OCI-LY7 (cell line): ENCODE measurements around the gene B2M. TPM values are rescaled to one million over a fixed set of nuclear protein-coding genes. Genes with fewer than 3 reads are reported as not detected.

Experiments
- BruUV-seq: library from RNA; stranded (reverse); fragments of 400-500 nt; replicated peaks from 2 replicates; lab custom pipeline; 2021; lab: Mats Ljungman, UMichigan
- CTCF ChIA-PET: fragments of 300-600 bp; sonication (Branson Sonifier 250); formaldehyde crosslinking; loops from one replicate; lab custom pipeline; 2022; ENCODE audit warnings: antibody characterized with exemption; ENCODE audit not compliant: unreplicated experiment; lab: Charles Lee
- POLR2A ChIA-PET: fragments of 300-600 bp; sonication (Branson Sonifier 250); formaldehyde crosslinking; loops from one replicate; lab custom pipeline; 2022; ENCODE audit warnings: antibody characterized with exemption; lab: Charles Lee
- DNase-seq: peaks from one replicate; pipeline ENCODE4 v3.0.0-alpha.2; 2015; ENCODE audit warnings: low spot score
- H2AFZ ChIP-seq: fragments of 200-600 bp; sonication (generic), shearing (Covaris generic); 2 replicates; pipeline ENCODE4 v1.6.1; 2014; ENCODE audit warnings: mild to moderate bottlenecking, antibody characterized with exemption, low read length, moderate library complexity
- H3K27ac ChIP-seq: fragments of 200-600 bp; sonication (generic); 2 replicates; pipeline ENCODE4 v1.5.1; 2014; ENCODE audit warnings: mixed run types, low read depth, mild to moderate bottlenecking, moderate library complexity, low read length, inconsistent platforms; ENCODE audit not compliant: poor library complexity, severe bottlenecking
- H3K36me3 ChIP-seq: fragments of 200-600 bp; sonication (generic); 2 replicates; pipeline ENCODE4 v1.6.1; 2014; ENCODE audit warnings: mild to moderate bottlenecking, antibody characterized with exemption, low read length, moderate library complexity, mixed read lengths; ENCODE audit not compliant: insufficient read depth
- H3K4me1 ChIP-seq: fragments of 200-600 bp; sonication (generic); 2 replicates; pipeline ENCODE4 v1.5.1; 2014; ENCODE audit warnings: mild to moderate bottlenecking, low read length; ENCODE audit not compliant: insufficient read depth, poor library complexity, severe bottlenecking
- H3K4me2 ChIP-seq: fragments of 200-600 bp; sonication (generic); 2 replicates; pipeline ENCODE4 v1.6.1; 2014; ENCODE audit warnings: mild to moderate bottlenecking, low read length
- H3K4me3 ChIP-seq: fragments of 200-600 bp; sonication (generic); 2 replicates; pipeline ENCODE4 v1.5.1; 2014; ENCODE audit warnings: mild to moderate bottlenecking, low read depth, low read length; ENCODE audit not compliant: poor library complexity, severe bottlenecking
- H3K79me2 ChIP-seq: fragments of 200-600 bp; sonication (generic); 2 replicates; pipeline ENCODE4 v1.6.1; 2016; ENCODE audit warnings: low read depth, mild to moderate bottlenecking, low read length, moderate library complexity, mixed read lengths; ENCODE audit not compliant: insufficient read depth
- H3K9me2 ChIP-seq: fragments of 200-600 bp; sonication (generic); 2 replicates; pipeline ENCODE4 v1.6.1; 2016; ENCODE audit warnings: mild to moderate bottlenecking, low read length, mixed read lengths; ENCODE audit not compliant: insufficient read depth
- H3K9me3 ChIP-seq: fragments of 200-600 bp; sonication (generic); 2 replicates; pipeline ENCODE4 v1.6.1; 2014; ENCODE audit warnings: mild to moderate bottlenecking, mixed run types, low read length, mixed read lengths
- H4K20me1 ChIP-seq: fragments of 200-600 bp; sonication (generic); 2 replicates; pipeline ENCODE4 v1.6.1; 2014; ENCODE audit warnings: mild to moderate bottlenecking, antibody characterized with exemption, low read length, moderate library complexity, mixed read lengths; ENCODE audit not compliant: insufficient read depth
- EZH2phosphoT487 ChIP-seq: fragments of 200-600 bp; sonication (generic); IDR thresholded peaks from 2 replicates; pipeline ENCODE4 v1.6.1; 2018; ENCODE audit warnings: low read depth, borderline replicate concordance, mild to moderate bottlenecking, mixed run types, antibody characterized with exemption, low read length, moderate library complexity, mixed read lengths
- intact Hi-C: fragments of 100-400 bp; cut with micrococcal nuclease; formaldehyde crosslinking; loops from one replicate; pipeline ENCODE4 v1.10.0; 2022; ENCODE audit not compliant: unreplicated experiment
- total RNA-seq, 2 experiments: library from RNA; depleted of rRNA in 1 of 2; stranded (reverse); fragments of >200 nt in 1 of 2; shearing (Covaris generic) in 1 of 2; gene quantifications; 2 replicates each; pipeline ENCODE4 v1.2.3, GENCODE V29; 2014 to 2022
- TF ChIP-seq, protein P1 (sequence below): fragments of 200-600 bp; sonication (generic); conservative IDR thresholded peaks from 2 replicates; pipeline ENCODE4 v1.5.1; 2014; ENCODE audit warnings: mild to moderate bottlenecking, antibody characterized with exemption, low read length, moderate library complexity, mixed read lengths

Gene B2M
- total RNA-seq, 2 experiments from 2014 or later, result 1,161 to 1,738 TPM

DNA sequence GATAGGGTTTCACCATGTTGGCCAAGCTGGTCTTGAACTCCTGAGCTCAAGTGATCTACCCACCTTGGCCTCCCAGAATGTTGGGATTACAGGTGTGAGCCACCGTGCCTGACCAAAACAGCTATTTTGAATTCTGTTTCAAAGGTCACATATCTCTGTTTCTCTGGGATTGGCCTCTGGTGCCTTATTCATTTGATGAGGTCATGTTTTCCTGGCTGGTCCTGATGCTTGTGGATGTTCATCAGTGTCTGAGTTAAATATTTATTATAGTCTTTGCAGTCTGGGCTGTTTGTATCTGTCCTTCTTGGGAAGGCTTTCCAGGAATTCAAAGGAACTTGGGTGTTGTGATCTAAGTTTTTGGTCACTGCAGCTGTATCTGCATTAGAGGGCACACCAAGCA is 5.3 kb upstream of the B2M start:
- Histone ChIP-seq H3K4me2 (no peak overlapping the region), H3K27ac (no peak overlapping the region), H3K4me1 (peaks cover 10% of the 10 kb centered on the region), H4K20me1 (no peaks in the 10 kb centered on the region), H3K36me3 (0 out of 2 replicates have a peak, but pooled peaks cover 3% of the 10 kb centered on the region), H2AFZ (no peak overlapping the region), H3K9me2 (no peaks in the 10 kb centered on the region), H3K79me2 (peaks cover 18% of the 10 kb centered on the region; the same call in 1 of the 2 replicates), H3K9me3 (0 out of 2 replicates have a peak, but pooled peaks cover under 1% of the 10 kb centered on the region), H3K4me3 (no peak overlapping the region)
- intact Hi-C loops, result no loop called here
- TF ChIP-seq EZH2phosphoT487, result no peak
- DNase-seq, result no peak
- no TSS peak for BruUV-seq
- POLR2A ChIA-PET, result interaction anchor here (0.8 to 1.4 kb wide), 2 partner anchors 23 to 44 kb away, joined by 3 read pairs; no protein-coding TSS in a partner anchor
- CTCF ChIA-PET, result no interaction called here

DNA sequence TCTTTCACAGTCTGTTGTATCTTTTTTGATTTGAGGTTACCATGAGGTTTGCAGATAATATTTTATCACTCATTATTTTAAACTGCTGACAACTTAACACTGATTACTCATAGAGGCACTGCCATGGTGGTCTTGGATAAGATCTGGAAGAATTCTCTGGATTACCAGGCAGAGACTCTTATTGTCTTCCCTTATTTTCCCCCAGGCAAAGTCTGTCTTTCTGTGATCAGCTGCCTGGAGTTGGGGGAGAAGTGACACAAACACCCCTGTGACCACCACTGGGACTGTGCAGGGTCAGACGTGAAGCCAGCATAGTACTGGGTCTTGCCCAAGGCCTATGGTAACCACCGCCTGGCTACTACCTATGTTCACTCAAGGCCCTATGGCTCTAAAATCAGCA is 4.9 kb upstream of the B2M start:
- H3K4me3 ChIP-seq, result no peak overlapping the region
- H3K4me2 ChIP-seq, result no peak overlapping the region
- TF ChIP-seq EZH2phosphoT487, result no peak
- TF ChIP-seq, protein P1, sequence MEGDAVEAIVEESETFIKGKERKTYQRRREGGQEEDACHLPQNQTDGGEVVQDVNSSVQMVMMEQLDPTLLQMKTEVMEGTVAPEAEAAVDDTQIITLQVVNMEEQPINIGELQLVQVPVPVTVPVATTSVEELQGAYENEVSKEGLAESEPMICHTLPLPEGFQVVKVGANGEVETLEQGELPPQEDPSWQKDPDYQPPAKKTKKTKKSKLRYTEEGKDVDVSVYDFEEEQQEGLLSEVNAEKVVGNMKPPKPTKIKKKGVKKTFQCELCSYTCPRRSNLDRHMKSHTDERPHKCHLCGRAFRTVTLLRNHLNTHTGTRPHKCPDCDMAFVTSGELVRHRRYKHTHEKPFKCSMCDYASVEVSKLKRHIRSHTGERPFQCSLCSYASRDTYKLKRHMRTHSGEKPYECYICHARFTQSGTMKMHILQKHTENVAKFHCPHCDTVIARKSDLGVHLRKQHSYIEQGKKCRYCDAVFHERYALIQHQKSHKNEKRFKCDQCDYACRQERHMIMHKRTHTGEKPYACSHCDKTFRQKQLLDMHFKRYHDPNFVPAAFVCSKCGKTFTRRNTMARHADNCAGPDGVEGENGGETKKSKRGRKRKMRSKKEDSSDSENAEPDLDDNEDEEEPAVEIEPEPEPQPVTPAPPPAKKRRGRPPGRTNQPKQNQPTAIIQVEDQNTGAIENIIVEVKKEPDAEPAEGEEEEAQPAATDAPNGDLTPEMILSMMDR, result no peak
- H3K4me1 ChIP-seq, result peaks cover 10% of the 10 kb centered on the region
- ChIA-PET CTCF (no interaction called here), POLR2A (interaction anchor here (0.8 kb wide), 1 partner anchor 44 kb away, joined by 3 read pairs; no protein-coding TSS in a partner anchor)
- 0 out of 2 replicates have a peak, but pooled peaks cover 4% of the 10 kb centered on the region for H3K36me3 ChIP-seq
- intact Hi-C loops, result no loop called here
- no peaks in the 10 kb centered on the region for H4K20me1 ChIP-seq
- H2AFZ ChIP-seq, result no peak overlapping the region
- H3K9me3 ChIP-seq, result no peaks in the 10 kb centered on the region
- peaks cover 20% of the 10 kb centered on the region for H3K79me2 ChIP-seq
- no TSS peak for BruUV-seq
- no peak for DNase-seq
- no peaks in the 10 kb centered on the region for H3K9me2 ChIP-seq
- H3K27ac ChIP-seq, result no peak overlapping the region

DNA sequence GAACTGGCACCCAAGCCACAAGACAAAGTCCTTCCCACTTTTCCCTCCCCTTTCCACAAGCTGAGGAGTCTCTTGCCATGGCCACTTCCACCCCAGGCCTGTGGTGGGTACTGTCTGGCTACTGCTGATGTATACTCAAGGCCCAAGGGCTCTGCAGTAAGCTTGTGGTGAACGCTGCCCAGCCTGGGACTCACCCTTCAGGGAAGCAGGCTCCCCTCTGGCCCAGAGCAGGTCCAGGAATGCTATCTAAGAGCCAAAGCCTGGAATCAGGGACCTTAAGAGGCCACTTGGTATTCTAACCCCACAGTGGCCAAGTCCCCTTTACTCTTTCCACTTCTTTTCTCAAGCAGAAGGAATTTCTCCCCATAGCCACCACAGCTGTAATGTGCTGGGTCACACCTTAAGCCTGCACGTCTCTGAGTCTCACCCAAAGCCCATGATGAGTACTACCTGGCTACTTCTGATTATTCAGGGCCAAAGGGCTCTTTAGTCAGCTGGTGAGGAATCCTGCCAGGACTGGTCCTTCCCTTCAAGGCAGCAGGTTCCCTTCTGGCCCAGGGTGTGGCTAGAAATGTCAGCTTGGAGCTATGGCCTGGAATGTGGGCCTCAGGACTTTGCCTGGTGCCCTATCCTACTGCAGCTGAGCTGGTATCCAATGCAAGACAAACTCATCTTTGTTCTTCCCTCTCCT is 4.2 kb upstream of the B2M start:
- Histone ChIP-seq H3K79me2 (peaks cover 27% of the 10 kb centered on the region), H3K9me2 (no peaks in the 10 kb centered on the region), H3K4me2 (no peak overlapping the region), H2AFZ (no peak overlapping the region), H3K4me3 (no peak overlapping the region), H3K36me3 (peaks cover 10% of the 10 kb centered on the region), H3K9me3 (no peaks in the 10 kb centered on the region), H3K4me1 (peaks cover 10% of the 10 kb centered on the region), H3K27ac (no peak overlapping the region), H4K20me1 (peaks cover 1% of the 10 kb centered on the region; the same call in 1 of the 2 replicates)
- BruUV-seq, result no TSS peak
- ChIA-PET POLR2A (no interaction called here), CTCF (interaction anchor here (0.6 kb wide), 1 partner anchor 32 kb away, joined by 3 read pairs; no protein-coding TSS in a partner anchor)
- TF ChIP-seq, protein P1, result no peak
- no peak for TF ChIP-seq EZH2phosphoT487
- DNase-seq, result no peak
- intact Hi-C loops, result no loop called here
